Hepatocyte (in vitro differentiated cells): ENCODE measurements around the gene CPEB1.

Source experiments
- CTCF ChIP-seq: fragments of 200-600 bp; sonication (generic); IDR thresholded peaks from 2 replicates; pipeline ENCODE4 v1.5.1; 2016; ENCODE audit warnings: antibody characterized with exemption, mild to moderate bottlenecking; ENCODE audit not compliant: poor library complexity
- EZH2 ChIP-seq: fragments of 200-600 bp; sonication (generic); IDR thresholded peaks from 2 replicates; pipeline ENCODE4 v1.6.1; 2016; ENCODE audit warnings: antibody characterized with exemption, mild to moderate bottlenecking, borderline replicate concordance

- TF ChIP-seq CTCF (no peak), EZH2 (no peak)
Observed at GRCh38 chr15:82640672-82641071, 6.5 kb downstream of the CPEB1 start.
